HUES6 (cell line): ENCODE results near the gene CTSE.

Source experiments
- H3K27ac ChIP-seq: 2 replicates; pipeline ENCODE4 v1.7.0; 2013; ENCODE audit warnings: low read depth, mild to moderate bottlenecking, low read length, inconsistent platforms
- H3K27me3 ChIP-seq: 2 replicates; pipeline ENCODE4 v1.6.1; 2013; ENCODE audit warnings: low read length; ENCODE audit not compliant: control insufficient read depth, insufficient read depth
- H3K36me3 ChIP-seq: 2 replicates; pipeline ENCODE4 v1.6.1; 2013; ENCODE audit warnings: low read length; ENCODE audit not compliant: control insufficient read depth, insufficient read depth
- H3K4me1 ChIP-seq: 2 replicates; pipeline ENCODE4 v1.6.1; 2013; ENCODE audit warnings: low read length; ENCODE audit not compliant: control insufficient read depth, insufficient read depth
- H3K4me3 ChIP-seq: 2 replicates; pipeline ENCODE4 v1.5.1; 2013; ENCODE audit warnings: low read depth, low read length
- H3K9ac ChIP-seq: one replicate; pipeline ENCODE4 v1.6.1; 2013; ENCODE audit warnings: mild to moderate bottlenecking, low read length
- H3K9me3 ChIP-seq: 2 replicates; pipeline ENCODE4 v1.6.1; 2013; ENCODE audit warnings: low read depth, low read length; ENCODE audit not compliant: control insufficient read depth, insufficient read depth

The CTSE gene

GRCh38 chr1:206049293-206049692, 25.6 kb upstream of the CTSE start:
- H3K4me1 ChIP-seq, result peaks cover 5% of the 10 kb centered on the region
- no peak overlapping the region for H3K27ac ChIP-seq
- no peaks in the 10 kb centered on the region for H3K36me3 ChIP-seq
- H3K9me3 ChIP-seq, result peaks cover 12% of the 10 kb centered on the region
- no peaks in the 10 kb centered on the region for H3K27me3 ChIP-seq
- H3K4me3 ChIP-seq, result no peak overlapping the region
- H3K9ac ChIP-seq, result no peak overlapping the region

DNA sequence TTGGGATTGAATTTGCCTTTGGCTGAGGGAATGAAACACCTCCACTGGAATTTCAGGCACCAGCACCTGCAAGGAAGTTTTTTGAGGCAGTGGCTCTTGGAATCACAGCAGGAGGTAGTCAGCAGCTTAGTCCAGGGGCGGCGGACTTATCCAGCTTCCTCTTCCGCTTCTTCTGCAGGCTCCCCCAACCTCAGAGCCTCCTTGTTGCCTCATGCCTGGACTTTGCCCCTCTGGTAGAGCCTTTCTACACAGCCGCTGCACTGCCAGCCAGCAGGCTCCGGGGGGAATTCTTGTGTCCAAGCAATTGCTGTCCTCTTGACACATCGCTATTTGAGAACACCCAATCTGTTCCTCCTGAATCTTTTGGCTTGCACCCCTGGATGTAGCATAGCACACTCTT, 24.9 kb upstream of the CTSE start:
- Histone ChIP-seq H3K36me3 (no peaks in the 10 kb centered on the region), H3K4me1 (peaks cover 5% of the 10 kb centered on the region), H3K27ac (no peak overlapping the region), H3K27me3 (no peaks in the 10 kb centered on the region), H3K4me3 (no peak overlapping the region), H3K9me3 (peaks cover 12% of the 10 kb centered on the region), H3K9ac (no peak overlapping the region)

DNA sequence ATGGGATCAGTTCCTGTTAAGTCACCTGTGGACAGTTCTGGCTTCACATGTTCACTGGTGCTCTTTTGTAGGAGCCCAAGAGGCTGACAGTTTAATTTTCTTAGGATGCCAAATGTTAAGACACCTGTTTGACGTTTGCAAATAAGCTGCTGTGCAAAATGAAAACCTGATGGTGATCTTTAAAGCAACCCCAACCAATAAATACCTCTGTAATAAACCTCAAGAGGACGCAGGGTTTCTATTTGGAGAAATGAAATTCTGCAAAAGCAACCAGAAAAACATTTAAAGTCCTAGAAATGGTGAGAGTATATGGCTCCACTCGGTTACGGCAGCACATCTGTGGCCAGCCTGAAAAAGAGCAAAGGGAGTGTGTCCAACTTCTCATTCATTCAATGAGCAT, 23.6 kb upstream of the CTSE start:
- Histone ChIP-seq H3K27ac (no peak overlapping the region), H3K9me3 (peaks cover 6% of the 10 kb centered on the region; the same call in 1 of the 2 replicates), H3K9ac (no peak overlapping the region)

DNA sequence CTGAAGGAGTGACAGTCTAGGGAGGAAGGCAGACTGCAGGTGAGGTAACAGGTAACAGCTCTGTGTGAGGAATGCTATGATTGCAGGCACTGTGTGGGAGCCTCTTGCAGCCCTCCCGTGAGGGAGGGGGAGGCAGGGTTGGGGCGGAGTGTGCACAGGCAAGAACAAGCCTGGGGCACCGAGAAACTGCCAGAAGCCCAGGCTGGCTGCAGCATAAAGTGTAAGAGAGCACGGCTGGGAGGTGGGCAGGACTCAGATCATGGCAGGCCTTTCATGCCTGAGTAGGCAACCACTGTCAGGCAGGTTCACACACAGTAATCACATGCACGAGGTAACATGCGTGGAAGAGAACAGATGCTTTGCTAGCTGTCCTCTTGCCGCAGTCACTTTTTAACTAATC, 17.9 kb upstream of the CTSE start:
- Histone ChIP-seq H3K9ac (no peak overlapping the region), H3K4me1 (peaks cover 15% of the 10 kb centered on the region), H3K27ac (no peak overlapping the region), H3K27me3 (no peaks in the 10 kb centered on the region), H3K36me3 (no peaks in the 10 kb centered on the region), H3K4me3 (no peak overlapping the region), H3K9me3 (no peaks in the 10 kb centered on the region)

More for the DNA sequence above, 23.6 kb upstream of the CTSE start:
- H3K4me1 ChIP-seq, result peaks cover 5% of the 10 kb centered on the region
- no peaks in the 10 kb centered on the region for H3K27me3 ChIP-seq
- H3K36me3 ChIP-seq, result no peaks in the 10 kb centered on the region
- no peak overlapping the region for H3K4me3 ChIP-seq

- peaks cover 15% of the 10 kb centered on the region for H3K4me1 ChIP-seq
- H3K27ac ChIP-seq, result no peak overlapping the region
- no peaks in the 10 kb centered on the region for H3K9me3 ChIP-seq
- no peaks in the 10 kb centered on the region for H3K36me3 ChIP-seq
- H3K4me3 ChIP-seq, result no peak overlapping the region
- no peaks in the 10 kb centered on the region for H3K27me3 ChIP-seq
- H3K9ac ChIP-seq, result no peak overlapping the region
Measured at GRCh38 chr1:206040328-206040727, 16.6 kb upstream of the CTSE start.

DNA sequence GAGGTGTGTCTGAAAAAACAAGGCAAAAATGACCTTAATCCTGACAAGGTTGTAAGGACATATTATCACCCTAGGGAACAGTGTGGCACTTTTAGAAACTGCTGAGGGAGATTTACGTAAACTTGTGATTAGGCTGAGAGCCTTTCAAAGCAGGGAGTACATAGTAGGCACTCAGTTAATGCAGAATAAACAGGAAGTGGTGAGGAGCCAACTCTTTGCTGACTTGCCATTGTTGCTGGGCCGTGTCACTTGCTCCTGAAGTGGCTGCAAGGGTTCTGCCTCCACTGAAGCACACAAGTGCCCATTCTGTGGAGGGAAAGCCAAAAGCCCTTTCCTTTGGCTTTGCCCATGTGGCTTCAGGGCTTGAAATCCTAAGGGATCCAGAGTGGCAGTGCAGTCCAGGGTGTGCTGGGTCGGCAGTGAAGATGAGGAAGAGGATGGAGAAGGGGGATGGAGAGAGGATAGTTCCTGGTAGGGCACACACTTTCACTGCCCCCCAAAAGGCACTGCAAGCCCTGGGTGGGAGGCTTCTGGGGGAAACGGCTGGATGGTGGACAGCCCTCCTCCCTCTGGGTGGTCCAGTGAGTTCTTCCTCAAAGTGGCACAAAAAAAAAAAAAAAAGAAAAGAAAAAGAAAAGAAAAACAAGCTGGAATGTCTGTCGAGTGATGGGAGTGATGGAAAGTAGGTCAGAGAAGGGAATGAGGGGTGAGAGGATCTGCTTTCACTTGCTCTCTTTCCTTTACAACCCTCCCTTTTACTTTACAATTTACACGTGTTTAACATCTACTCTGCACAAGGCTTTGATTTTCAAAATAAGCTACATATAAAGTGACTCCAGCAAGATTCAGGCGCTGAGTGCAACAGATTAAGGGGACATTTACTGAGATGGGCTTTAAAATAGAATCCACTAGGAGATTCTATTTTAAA, 15.6 kb upstream of the CTSE start:
- Histone ChIP-seq H3K27ac (no peak overlapping the region), H3K9me3 (no peaks in the 10 kb centered on the region), H3K36me3 (no peaks in the 10 kb centered on the region), H3K4me1 (peaks cover 15% of the 10 kb centered on the region), H3K27me3 (no peaks in the 10 kb centered on the region), H3K9ac (no peak overlapping the region), H3K4me3 (no peak overlapping the region)

DNA sequence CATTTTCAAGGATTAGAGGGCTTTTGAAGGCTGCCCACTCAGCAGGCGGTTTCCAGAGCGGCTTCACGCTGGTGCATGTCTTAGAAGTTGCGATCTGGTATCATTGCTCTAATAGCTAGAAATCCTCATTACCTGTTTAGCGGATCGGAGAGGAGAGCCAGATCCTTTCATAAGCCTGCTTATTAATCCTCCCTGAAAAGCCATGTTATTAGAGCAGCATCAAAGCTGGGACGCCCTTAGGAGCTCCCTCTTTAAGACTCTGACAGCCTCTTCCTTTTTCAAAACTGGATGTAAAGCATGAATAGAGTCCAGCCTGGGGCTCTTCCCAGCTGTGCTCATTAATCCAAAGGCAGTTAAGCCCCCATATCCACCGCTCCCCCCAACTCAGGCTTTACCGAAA, 13.9 kb upstream of the CTSE start:
- Histone ChIP-seq H3K4me1 (peaks cover 15% of the 10 kb centered on the region), H3K27me3 (no peaks in the 10 kb centered on the region), H3K9ac (no peak overlapping the region), H3K27ac (no peak overlapping the region), H3K36me3 (no peaks in the 10 kb centered on the region), H3K4me3 (no peak overlapping the region), H3K9me3 (no peaks in the 10 kb centered on the region)

GRCh38 chr1:206036663-206037455, 13.2 kb upstream of the CTSE start:
- Histone ChIP-seq H3K36me3 (no peaks in the 10 kb centered on the region), H3K9me3 (no peaks in the 10 kb centered on the region), H3K4me3 (no peak overlapping the region), H3K4me1 (peaks cover 15% of the 10 kb centered on the region), H3K9ac (no peak overlapping the region), H3K27ac (no peak overlapping the region), H3K27me3 (no peaks in the 10 kb centered on the region)

GRCh38 chr1:206035027-206035426, 11.3 kb upstream of the CTSE start:
- H3K27me3 ChIP-seq, result no peaks in the 10 kb centered on the region
- peaks cover 12% of the 10 kb centered on the region for H3K4me1 ChIP-seq
- no peak overlapping the region for H3K4me3 ChIP-seq
- no peaks in the 10 kb centered on the region for H3K36me3 ChIP-seq
- no peak overlapping the region for H3K9ac ChIP-seq
- H3K9me3 ChIP-seq, result no peaks in the 10 kb centered on the region
- H3K27ac ChIP-seq, result no peak overlapping the region

DNA sequence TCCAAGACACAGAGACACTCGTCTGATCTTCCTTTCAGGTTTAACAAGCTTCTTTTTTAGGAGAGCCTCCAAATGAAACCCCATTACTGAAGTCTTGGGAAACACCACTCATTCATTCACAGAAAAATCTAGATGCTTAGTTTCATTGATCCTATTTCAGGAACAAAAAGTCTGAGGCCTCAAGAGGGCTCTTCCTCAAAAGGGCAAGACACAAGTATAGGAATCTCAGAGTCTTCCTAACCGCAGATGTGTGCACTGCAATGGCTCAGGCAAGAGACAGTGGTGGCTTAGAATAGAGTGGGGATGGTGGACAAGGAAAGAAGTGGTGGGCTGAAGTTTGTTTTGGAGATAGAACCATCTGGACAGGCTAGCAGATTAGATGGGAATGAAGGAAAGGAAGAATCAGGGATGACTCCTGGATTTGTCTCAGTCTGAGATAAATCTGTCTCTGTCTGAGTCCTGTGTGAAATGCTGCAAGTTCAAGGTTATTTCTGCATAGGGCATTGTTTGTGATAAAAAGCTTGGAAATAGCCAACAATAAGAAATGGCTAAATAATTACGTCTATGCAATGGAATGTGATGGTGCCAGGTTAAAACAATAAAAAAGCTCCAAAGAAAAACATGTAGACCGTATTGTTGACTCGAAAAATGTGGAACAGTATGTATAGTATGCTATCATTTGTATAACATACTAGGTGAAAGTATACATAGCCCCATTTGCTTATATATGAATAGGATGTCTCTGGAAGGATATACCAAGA, 8.9 kb upstream of the CTSE start:
- Histone ChIP-seq H3K4me1 (peaks cover 3% of the 10 kb centered on the region; the same call in 1 of the 2 replicates), H3K9ac (no peak overlapping the region), H3K9me3 (no peaks in the 10 kb centered on the region), H3K27ac (no peak overlapping the region), H3K27me3 (no peaks in the 10 kb centered on the region), H3K36me3 (no peaks in the 10 kb centered on the region), H3K4me3 (no peak overlapping the region)
